GM18505 (cell line): ENCODE results near the gene SLC2A8.

Source experiments
- ATAC-seq: cut with Tn5 transposase; IDR thresholded peaks from one replicate; pipeline ENCODE4 v1.9.1; 2021; ENCODE audit not compliant: unreplicated experiment
- POLR2A ChIP-seq: IDR thresholded peaks from 4 replicates; pipeline ENCODE4 v1.6.1; 2011; ENCODE audit warnings: borderline replicate concordance; ENCODE audit not compliant: insufficient read depth, insufficient read length; ENCODE audit errors: extremely low read depth

The SLC2A8 gene, protein sequence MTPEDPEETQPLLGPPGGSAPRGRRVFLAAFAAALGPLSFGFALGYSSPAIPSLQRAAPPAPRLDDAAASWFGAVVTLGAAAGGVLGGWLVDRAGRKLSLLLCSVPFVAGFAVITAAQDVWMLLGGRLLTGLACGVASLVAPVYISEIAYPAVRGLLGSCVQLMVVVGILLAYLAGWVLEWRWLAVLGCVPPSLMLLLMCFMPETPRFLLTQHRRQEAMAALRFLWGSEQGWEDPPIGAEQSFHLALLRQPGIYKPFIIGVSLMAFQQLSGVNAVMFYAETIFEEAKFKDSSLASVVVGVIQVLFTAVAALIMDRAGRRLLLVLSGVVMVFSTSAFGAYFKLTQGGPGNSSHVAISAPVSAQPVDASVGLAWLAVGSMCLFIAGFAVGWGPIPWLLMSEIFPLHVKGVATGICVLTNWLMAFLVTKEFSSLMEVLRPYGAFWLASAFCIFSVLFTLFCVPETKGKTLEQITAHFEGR

DNA sequence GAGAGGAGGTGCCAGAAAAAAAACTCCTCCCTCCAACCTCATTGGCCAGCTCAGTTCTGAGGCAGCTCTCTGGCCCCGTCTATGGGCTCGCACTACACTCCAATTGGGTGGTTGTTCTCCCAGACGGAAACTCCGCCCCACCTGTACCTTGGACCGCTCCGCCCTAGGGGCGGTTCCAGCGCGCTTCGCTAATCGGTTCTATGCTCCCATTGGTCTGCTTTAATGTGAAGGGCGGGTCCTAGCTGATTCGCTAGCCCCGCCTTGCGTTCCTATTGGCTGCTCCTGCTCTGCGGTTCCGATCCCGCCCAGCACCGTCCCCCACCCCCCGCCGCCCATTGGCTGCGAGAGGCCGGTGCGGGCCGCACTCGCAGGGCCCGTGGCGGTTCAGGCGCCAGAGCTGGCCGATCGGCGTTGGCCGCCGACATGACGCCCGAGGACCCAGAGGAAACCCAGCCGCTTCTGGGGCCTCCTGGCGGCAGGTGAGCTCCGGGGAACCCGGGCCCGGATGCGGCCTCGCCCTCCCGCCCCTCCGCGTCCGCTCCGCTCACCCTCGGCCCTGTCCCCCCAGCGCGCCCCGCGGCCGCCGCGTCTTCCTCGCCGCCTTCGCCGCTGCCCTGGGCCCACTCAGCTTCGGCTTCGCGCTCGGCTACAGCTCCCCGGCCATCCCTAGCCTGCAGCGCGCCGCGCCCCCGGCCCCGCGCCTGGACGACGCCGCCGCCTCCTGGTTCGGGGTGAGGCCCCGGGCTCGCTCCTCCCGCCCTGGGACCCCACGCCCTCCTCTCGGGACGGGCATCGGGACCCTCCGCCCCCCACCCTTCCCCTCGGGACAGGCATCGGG lies at the start of gene SLC2A8:
TSS of gene SLC2A8 (plus strand) at position 362 of the 838 bp plus-strand sequence. CDS start at position 424, 62 bp downstream.
- ATAC-seq = peak; percentile 90

DNA sequence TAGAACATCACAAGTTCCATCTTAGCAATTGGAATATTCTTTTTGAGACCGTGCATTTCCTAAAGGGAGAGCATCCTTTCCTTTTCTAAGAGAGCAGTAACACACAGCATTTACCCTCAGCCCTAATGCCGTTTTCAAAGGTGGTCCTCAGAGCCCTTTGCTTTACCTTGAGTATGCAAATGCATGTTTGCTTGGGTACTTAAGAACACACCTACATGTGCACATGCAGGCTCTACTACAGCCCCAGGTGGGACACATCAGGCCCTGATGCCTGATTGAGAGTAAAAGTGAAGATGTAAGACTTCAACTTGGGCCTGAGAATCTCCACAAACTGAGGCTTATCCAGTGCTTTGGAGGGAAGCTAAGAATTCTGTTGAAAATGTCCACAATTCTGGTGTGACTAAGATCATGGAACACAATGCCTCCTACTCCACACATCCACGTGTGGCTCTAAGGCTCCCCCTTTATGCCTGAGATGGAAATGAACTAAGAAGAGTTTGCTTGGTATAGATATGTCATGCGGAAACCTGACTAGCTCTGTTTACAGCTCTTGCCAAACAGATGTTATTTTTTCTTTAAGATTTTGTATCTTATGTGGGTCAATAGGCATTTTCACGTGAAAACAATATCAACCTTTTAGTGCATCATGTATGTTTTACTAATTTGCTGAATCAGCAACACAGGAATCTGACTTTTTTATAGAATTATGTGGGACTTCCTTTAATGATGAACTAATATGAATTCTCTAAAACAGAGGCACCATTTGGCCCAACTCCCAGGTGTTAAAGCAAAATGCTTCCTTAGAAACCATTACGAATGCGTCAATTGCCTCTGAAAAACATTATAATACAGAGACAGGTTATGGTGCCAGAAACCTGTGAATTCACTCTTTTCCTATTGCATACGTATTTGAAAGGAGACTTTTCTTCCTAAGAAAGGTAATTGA lies 48.9 kb upstream of the SLC2A8 start:
- TF ChIP-seq POLR2A = no peak
- no peak for ATAC-seq

More for the DNA sequence above, at the start of gene SLC2A8:
- peak; percentile 65 for TF ChIP-seq POLR2A

DNA sequence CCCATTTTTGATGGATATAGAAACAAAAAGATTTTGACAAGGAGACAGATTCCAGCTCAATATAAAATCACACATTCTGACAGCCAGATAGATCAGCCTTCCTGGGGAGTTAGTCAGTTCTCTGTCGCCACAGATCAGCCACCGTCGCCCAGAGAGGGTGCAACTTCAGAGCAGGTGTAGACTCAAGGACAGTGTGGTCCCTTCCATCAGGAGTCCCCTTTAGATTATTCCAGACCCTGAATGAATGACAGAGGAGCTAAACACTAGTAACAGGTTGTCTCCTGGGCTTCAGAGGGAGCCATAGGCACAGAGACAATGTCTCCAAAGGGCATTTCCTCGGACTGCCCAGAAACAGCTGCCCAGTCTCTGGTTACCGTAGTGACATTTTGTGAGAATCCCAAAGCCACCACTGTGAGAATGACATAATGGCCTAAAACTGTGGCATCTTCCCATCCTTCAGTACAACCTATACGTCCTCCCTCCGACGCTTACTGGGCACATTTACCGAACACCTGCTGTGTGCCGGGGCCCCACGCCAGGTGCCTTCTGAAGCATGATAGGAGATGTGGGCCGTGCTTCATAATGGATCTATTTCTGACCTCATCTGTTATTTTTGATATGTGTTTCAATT lies 47.4 kb upstream of the SLC2A8 start:
- no peak for TF ChIP-seq POLR2A
- ATAC-seq = no peak

DNA sequence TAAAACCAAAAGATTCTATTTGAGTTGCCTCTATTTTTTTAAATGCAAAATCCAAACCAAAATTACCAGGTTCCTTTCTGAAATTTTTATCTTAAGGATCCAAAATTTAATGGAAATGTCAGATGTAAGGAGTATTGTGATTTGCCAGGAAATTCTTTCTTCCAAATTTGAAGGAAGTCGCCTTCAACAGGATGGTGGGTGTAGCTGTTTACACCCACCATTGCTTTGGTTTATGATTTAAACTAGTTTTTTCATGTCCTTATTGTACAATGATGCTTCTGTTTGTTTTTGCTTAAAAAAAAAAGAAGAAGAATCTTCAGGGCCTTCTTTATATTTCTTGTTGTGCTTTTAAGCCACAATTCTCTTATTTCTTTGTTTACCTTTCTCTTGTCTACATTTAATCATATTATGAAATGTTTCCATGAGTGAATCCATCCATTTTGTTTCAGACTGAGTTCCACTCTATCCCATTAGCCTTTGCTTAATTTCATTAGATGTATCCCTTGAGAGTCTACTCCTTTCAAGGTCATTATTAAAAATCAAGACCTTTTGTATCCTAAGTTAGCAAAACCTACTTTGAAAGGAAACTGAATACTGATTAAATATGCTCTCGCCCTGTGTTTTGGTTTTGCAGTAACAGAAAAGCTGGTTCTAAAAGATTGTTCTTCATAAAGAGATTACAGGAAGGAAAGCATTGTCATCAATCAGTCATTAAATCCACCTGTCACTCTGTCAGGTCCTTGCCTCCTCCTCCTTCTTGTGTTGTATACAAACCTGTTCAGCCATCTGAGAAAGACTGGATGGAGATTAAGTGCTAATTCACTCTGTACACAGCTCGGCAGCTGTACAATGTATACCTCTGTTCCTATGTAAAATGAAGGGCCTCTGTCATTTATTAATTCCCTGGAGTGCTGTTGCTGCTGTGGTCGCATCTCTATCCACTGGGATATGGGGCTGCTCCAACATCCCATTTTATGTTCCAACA lies 45.5 kb upstream of the SLC2A8 start:
- TF ChIP-seq POLR2A = no peak
- no peak for ATAC-seq

DNA sequence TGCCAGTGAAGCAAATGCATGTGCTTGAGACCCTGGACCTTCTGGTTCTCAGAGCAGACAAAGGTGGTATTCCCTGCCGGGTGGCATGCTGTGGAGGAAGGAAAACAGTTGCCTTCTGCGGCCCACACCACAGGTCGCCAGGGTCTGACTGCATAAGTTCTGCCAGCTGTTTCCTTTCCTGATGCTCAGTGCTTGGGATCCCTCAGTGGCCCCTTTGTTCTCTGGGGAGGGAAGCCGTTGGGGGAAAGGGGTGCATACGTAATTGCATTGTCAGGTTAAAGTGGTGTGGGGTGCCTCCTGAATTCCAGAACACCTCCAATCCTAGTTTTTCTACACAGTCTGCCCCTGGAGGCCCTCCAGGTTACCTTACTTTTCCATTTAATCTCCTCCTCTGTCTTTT lies 43.1 kb upstream of the SLC2A8 start:
- TF ChIP-seq POLR2A = no peak
- ATAC-seq = no peak

DNA sequence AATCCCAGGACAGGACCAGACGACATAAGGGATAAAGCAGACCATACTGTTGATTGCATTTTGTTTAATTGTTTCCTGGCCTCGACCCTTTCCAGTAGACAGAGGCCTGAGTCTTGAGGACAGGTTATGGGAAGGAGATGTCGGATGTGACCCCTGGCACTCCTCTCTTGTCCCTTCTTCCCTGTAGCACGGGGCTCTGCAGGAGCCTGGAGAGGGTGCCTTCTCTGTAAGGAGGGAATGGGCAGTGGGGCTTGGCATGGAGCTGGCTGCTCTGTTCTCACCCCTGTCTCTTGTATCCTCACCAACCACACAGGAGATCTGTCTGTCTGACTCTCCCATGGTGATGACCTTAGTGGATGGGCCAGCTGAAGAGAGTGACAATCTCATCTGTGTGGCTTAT lies 40.1 kb upstream of the SLC2A8 start:
- no peak for ATAC-seq
- no peak for TF ChIP-seq POLR2A

DNA sequence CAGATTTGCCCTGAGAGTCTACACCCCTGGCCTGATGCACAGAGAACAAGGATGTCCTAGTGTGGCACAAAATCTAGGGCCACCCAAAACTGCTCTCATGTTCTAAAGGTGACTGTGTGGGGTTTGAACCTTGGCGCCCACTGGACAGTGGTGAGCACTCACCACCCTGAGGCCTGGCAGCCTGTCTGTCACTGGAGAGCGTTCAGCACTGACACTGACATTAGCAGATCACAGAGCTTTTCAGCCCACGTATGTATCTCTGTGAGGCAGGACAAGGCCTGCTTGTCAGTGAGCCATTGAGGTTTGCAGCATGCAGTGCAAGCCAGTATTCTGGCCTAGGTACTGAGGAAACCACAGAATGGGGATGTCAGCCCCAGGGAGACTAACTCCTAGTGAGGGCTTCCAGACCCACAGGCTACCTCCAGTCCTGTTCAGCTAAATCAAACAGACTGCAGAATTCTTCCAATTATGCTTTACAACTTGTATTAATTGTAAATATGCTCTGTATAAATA lies 38.9 kb upstream of the SLC2A8 start:
- no peak for TF ChIP-seq POLR2A
- no peak for ATAC-seq

DNA sequence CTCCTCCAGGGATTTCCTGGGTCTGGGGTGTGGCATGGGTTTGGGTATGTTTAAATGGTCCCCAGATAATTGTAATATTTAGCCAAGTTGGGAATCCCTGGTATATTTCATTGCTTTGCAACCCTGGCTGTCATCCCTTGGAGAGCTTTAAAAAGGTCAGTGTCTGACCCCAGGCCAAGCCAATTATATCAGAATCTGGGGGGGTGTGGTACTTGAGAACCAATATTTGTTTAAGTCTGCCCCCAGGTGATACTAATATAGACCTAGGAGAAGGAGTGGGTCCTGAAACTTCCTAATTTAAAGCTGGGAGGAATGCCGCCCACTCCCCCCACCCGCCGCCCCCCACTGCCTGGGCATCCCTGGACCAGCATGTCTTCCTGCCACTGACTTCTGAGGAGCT lies 38.2 kb upstream of the SLC2A8 start:
- TF ChIP-seq POLR2A = no peak

DNA sequence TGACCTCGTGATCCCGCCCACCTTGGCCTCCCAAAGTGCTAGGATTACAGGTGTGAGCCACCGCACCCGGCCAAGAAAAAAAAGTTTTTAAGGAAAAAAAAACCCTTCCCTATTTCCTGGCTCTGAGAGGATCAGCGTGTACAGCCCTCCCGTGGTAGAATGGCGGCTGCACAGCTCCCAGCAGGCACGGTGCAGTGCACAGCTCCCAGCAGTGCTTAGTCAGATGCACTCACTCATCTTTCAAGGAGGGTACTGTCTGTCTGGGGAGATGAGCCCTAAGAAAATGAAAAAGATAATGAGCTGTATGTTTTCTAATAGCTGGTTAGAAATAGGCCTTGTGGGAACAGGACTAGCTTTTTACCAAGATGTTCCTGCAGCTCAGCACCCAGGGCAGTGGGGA lies 36.7 kb upstream of the SLC2A8 start:
- no peak for TF ChIP-seq POLR2A
- no peak for ATAC-seq

More for the DNA sequence above, 38.2 kb upstream of the SLC2A8 start:
- no peak for ATAC-seq

DNA sequence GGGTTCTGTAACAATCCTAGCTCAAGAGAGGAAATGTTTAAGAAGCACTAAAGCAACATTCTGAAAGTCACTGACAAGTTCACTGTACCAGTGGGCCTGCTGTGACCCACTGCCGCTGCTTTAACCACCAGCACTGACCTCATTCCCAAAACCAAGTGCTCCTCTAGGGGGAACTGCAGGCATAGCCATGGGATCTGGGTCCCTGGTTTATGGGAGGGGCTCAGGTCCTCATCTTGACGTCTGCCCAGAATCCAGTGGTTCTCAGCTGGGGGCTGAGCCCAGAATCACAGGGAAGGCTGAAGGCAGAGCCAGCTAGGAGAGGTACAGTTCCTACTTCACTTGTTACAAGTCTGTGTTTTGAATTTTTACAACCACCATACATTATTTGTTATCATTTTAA lies 36.1 kb upstream of the SLC2A8 start:
- no peak for ATAC-seq
- no peak for TF ChIP-seq POLR2A

DNA sequence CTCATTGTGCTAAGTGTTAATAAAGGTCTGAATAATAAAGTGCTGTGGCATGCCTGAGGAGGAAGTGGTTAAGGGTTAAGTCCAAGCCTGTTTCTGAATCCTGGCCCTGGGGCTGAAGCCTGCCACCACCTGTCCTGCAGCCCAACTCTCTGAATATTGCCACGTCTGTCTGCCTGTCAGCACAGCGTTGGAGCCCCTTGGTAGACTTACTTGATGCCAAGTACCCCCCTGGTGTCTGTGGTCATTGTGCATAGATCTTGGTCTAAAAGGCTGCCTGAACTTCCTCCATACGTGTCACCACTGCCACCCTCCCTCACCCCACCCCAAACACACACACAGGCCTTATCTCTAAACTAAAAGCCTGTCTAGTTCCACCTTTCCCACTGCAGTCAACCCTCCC lies 35.4 kb upstream of the SLC2A8 start:
- no peak for ATAC-seq
- no peak for TF ChIP-seq POLR2A
